Measurements from ENCODE around the gene SNHG17. TPM values are rescaled to one million over a fixed set of nuclear protein-coding genes. Genes with fewer than 3 reads are reported as not detected.

SNHG17 gene
- 7.6 and 11.5 TPM in 2 replicates for total RNA-seq

DNA sequence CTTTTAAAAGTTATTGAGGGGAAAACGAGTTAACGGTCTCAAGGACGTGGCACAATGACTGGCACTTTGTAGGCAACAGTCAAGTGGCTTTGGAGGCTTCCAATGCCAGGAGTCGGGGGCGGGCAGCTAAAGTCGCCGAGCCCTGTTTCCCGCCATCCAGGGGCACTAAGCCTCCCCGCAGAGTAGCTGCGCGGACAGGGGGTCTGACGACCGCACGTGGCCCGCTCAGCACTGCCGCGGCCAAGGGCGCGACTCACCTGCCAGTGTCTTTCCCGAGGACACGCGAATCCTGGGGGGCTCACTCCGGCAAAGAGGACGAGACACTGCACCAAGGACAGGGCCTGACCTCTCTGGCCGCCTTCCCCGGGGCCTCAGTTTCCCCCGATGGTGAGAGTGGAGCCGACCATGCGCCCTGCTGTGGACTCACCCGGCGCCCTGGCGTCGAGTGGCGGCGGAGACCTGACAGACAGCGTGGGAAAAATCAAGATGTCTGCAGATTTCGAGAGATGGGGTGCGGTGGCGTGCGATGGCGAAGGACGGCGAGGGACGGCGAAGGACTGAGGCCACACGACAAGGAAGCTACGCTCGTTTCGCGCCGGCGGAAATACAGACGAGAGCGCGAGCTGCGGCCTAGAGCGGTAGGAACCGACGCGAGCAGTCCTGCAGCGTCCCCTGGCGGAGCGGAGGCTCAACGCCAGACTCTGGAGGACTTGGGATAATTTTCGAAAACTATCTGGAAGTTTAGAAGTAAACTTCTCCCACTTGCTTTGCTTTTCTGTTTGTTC, at the start of gene SNHG17:
TSS of gene SNHG17 (minus strand) at position 559 of the 785 bp plus-strand sequence.

DNA sequence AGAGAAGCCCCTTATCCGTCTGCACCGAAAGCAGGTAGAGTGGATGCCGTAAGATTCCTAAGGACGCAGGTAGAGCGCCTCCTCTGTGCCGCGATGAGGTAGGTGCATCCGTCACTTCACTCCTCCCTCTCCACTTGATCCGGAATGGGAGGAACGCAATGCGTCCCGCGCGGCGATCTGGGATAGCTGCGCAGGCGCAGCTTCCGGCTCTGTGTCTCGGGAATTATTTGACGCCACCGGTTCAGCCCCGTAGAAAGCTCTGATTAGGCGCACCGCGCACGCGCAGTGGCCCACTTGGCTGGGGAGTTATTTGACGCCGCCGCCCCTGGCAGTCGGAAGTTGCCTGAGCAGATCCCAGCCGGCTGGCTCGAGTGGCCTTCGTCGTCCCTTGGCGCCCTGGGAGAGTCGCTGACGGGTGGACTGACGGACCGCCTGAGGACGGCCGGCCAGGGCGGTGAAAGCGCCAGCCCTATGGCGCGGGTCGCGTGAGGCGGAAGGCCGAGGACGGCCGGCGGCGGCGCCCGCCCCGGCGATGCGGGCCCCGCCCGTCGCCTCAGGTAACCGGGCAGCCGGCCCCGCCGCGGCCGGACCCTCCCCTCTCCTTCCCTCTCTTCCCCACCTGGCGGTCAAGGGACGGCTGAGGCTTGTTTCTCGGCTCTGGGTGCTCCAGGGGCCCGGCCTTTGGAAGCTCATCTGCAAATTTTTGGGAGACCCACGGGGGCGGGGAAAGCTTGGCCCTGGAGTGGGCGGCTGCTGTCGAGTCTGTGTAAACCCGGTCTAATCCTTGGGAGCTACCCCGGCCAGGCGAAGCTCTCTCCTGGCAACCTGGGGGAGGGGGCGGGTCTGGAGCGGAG, 37.6 kb upstream of the SNHG17 start, which contains the start of gene RALGAPB:
TSS of gene RALGAPB (plus strand) at position 331 of the 854 bp plus-strand sequence. CDS start 15,590 bp downstream, outside the sequence.

Other genes starting within 250 kb of the SNHG17 start
- gene KIAA1755, start 174.6 kb downstream of the SNHG17 start, total RNA-seq: 0.66 and 2.7 TPM in 2 replicates
- 0.12 TPM in 1 of 2 replicates, not detected in the other for gene BPI, start 131.2 kb downstream of the SNHG17 start, total RNA-seq
- gene LBP, start 88.8 kb downstream of the SNHG17 start, total RNA-seq: not detected in 2 replicates
- gene RALGAPB, start 37.5 kb upstream of the SNHG17 start, total RNA-seq: 28.3 and 32.7 TPM in 2 replicates
- not detected in 2 replicates for gene ADIG, start 145.9 kb upstream of the SNHG17 start, total RNA-seq
- under 0.01 TPM in 1 of 2 replicates, not detected in the other for gene ARHGAP40, start 166.5 kb upstream of the SNHG17 start, total RNA-seq

Data from uterine smooth muscle cell (primary cell).